LNCaP clone FGC (cell line): Measurements from ENCODE around the gene BTBD9.

Experiments used
- DNase-seq: peaks from one replicate; pipeline ENCODE4 v3.0.0-alpha.2; 2011; ENCODE audit warnings: low read depth
- H3K4me3 ChIP-seq: 2 replicates; pipeline ENCODE4 v1.5.1; 2011; ENCODE audit warnings: mild to moderate bottlenecking, low read depth, low read length, control low read depth
- CTCF ChIP-seq: IDR thresholded peaks from 2 replicates; pipeline ENCODE4 v1.5.1; 2012; ENCODE audit warnings: mild to moderate bottlenecking; ENCODE audit not compliant: control insufficient read depth, insufficient read depth; ENCODE audit errors: extremely low read depth

Gene BTBD9

GRCh38 chr6:38173909-38174308 lies 465.8 kb downstream of the BTBD9 start:
- no peak for DNase-seq
- no peak for TF ChIP-seq CTCF
- H3K4me3 ChIP-seq: no peak overlapping the region

- no peak for TF ChIP-seq CTCF
- no peak for DNase-seq
- H3K4me3 ChIP-seq: no peak overlapping the region
These were observed 466.9 kb downstream of the BTBD9 start for GRCh38 chr6:38172739-38173410.

- TF ChIP-seq CTCF: no peak
- no peak overlapping the region for H3K4me3 ChIP-seq
These were observed 467.6 kb downstream of the BTBD9 start for GRCh38 chr6:38171997-38172738.

GRCh38 chr6:38170666-38171355 lies 468.9 kb downstream of the BTBD9 start:
- TF ChIP-seq CTCF: no peak
- no peak overlapping the region for H3K4me3 ChIP-seq
- no peak for DNase-seq

More at GRCh38 chr6:38171997-38172738, 467.6 kb downstream of the BTBD9 start:
- no peak for DNase-seq

- no peak for TF ChIP-seq CTCF
- peak; percentile 48 for DNase-seq
- no peak overlapping the region for H3K4me3 ChIP-seq
These were observed 469.7 kb downstream of the BTBD9 start for GRCh38 chr6:38169977-38170526.

- no peak overlapping the region for H3K4me3 ChIP-seq
- TF ChIP-seq CTCF: no peak
- DNase-seq: no peak
These were observed 470.3 kb downstream of the BTBD9 start for GRCh38 chr6:38169221-38169976.
